Gastrocnemius medialis (tissue), 4 donors: ENCODE measurements around the gene PABPC1L. TPM values are rescaled to one million over a fixed set of nuclear protein-coding genes. Genes with fewer than 3 reads are reported as not detected.

Experiments
- ATAC-seq, 2 donors: fragments of 150-250 bp; one replicate each; pipeline ENCODE4 v1.9.1; 2016
- DNase-seq, 2 donors: peaks; one replicate each; pipeline ENCODE4 v3.0.0-alpha.2; 2019
- H3K27ac ChIP-seq, 4 donors: fragments of 200-600 bp; sonication (generic); 1 replicate in 1 of 4; 2 replicates in 3 of 4; pipeline ENCODE4 v1.5.1; 2016 to 2018; ENCODE audit warnings: mild to moderate bottlenecking in 2 of 4, moderate library complexity in 1 of 4
- H3K27me3 ChIP-seq, 3 donors: fragments of 200-600 bp; sonication (generic) in 2 of 3; 1 replicate in 1 of 3; 2 replicates in 2 of 3; pipeline versions ENCODE4 v1.5.1 to v1.6.0; 2016 to 2019; ENCODE audit warnings: mild to moderate bottlenecking in 1 of 3, moderate library complexity in 1 of 3
- H3K36me3 ChIP-seq, 2 donors: fragments of 200-600 bp; sonication (generic) in 1 of 2; one replicate each; pipeline ENCODE4 v1.5.1; 2017 to 2018
- H3K4me1 ChIP-seq, 2 donors: fragments of 200-600 bp; sonication (generic) in 1 of 2; one replicate each; pipeline ENCODE4 v1.5.1; 2016 to 2017; ENCODE audit warnings: mild to moderate bottlenecking in 2 of 2
- H3K4me3 ChIP-seq, 4 donors: fragments of 200-600 bp; sonication (generic) in 3 of 4; 1 replicate in 1 of 4; 2 replicates in 3 of 4; pipeline ENCODE4 v1.5.1; 2016 to 2019; ENCODE audit warnings: mild to moderate bottlenecking in 2 of 4
- H3K9me3 ChIP-seq, 3 donors: fragments of 200-600 bp; sonication (generic) in 2 of 3; 1 replicate in 1 of 3; 2 replicates in 2 of 3; pipeline ENCODE4 v1.5.1; 2016 to 2019
- POLR2A ChIP-seq, 2 donors: fragments of 450-650 bp; IDR thresholded peaks; one replicate each; pipeline ENCODE4 v1.6.1; 2017; ENCODE audit warnings: antibody characterized with exemption in 2 of 2, mild to moderate bottlenecking in 2 of 2, moderate library complexity in 2 of 2
- in situ Hi-C, 4 donors: fragments of 200-750 bp; cut with MboI; loops; one replicate each; pipeline versions ENCODE4 v1.15.0 to v1.8.0; 2017; ENCODE audit warnings: low sequenced_read_pairs in 4 of 4
- intact Hi-C: fragments of 100-400 bp; cut with DNase I; formaldehyde crosslinking; loops from one replicate; pipeline ENCODE4 v1.15.1; 2023; ENCODE audit warnings: low total_unique reads
- total RNA-seq, 4 donors: library from RNA; depleted of rRNA; stranded (reverse); fragments of >200 nt; gene quantifications; one replicate each; pipeline versions ENCODE4 v1.1.0 to v1.2.3, GENCODE V29; 2016
- TF ChIP-seq, protein P1 (sequence below), 5 experiments: fragments of 450-650 bp in 3 of 5; fragments of 200-600 bp in 2 of 5; sonication (generic) in 2 of 5; IDR thresholded peaks in 4 of 5; conservative IDR thresholded peaks in 1 of 5; 1 replicate in 4 of 5; 2 replicates in 1 of 5; pipeline ENCODE4 v1.5.1; 2016 to 2019; ENCODE audit warnings: antibody characterized with exemption in 5 of 5, mild to moderate bottlenecking in 3 of 5, moderate library complexity in 3 of 5

Gene PABPC1L
- total RNA-seq, 4 donors from 2014 or later, result 0.22 to 3.8 (median 0.54) TPM

DNA sequence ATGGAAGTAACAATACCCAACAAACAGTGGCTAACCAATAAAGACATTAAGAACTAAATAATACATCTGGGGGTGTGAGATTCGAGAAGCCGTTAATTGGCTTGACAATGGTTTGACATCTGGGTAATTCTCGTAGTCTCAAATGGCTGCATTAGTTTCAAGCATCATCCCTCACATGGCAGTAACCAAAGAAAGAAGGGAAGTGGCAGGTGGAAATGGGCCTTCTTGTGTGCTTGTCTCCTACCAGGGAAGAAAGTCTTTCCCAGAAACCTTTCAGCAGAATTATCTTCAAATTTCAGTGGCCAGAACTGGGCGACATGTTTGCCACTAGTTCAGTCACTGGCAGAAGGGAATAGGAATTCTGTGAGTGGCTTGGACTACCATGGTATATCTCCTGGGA lies 66.8 kb downstream of the PABPC1L start:
- no peaks in the 10 kb centered on the region for H3K4me1 ChIP-seq
- H3K27ac ChIP-seq, result no peak overlapping the region
- H3K27me3 ChIP-seq, result no peaks in the 10 kb centered on the region
- TF ChIP-seq, protein P1, sequence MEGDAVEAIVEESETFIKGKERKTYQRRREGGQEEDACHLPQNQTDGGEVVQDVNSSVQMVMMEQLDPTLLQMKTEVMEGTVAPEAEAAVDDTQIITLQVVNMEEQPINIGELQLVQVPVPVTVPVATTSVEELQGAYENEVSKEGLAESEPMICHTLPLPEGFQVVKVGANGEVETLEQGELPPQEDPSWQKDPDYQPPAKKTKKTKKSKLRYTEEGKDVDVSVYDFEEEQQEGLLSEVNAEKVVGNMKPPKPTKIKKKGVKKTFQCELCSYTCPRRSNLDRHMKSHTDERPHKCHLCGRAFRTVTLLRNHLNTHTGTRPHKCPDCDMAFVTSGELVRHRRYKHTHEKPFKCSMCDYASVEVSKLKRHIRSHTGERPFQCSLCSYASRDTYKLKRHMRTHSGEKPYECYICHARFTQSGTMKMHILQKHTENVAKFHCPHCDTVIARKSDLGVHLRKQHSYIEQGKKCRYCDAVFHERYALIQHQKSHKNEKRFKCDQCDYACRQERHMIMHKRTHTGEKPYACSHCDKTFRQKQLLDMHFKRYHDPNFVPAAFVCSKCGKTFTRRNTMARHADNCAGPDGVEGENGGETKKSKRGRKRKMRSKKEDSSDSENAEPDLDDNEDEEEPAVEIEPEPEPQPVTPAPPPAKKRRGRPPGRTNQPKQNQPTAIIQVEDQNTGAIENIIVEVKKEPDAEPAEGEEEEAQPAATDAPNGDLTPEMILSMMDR (IDR thresholded peaks at IDR 0.05 in 4 of 5, conservative IDR thresholded peaks at IDR 0.05 in 1 of 5), result no peak
- TF ChIP-seq POLR2A (IDR thresholded peaks at IDR 0.05), result no peak
- intact Hi-C loops (no loop called here), in situ Hi-C loops (no loop called here)
- H3K36me3 ChIP-seq, result peaks cover 0 to 57% of the 10 kb centered on the region in 2 donors
- no peaks in the 10 kb centered on the region for H3K9me3 ChIP-seq
- no peak for ATAC-seq
- no peak overlapping the region for H3K4me3 ChIP-seq
- no peak for DNase-seq

DNA sequence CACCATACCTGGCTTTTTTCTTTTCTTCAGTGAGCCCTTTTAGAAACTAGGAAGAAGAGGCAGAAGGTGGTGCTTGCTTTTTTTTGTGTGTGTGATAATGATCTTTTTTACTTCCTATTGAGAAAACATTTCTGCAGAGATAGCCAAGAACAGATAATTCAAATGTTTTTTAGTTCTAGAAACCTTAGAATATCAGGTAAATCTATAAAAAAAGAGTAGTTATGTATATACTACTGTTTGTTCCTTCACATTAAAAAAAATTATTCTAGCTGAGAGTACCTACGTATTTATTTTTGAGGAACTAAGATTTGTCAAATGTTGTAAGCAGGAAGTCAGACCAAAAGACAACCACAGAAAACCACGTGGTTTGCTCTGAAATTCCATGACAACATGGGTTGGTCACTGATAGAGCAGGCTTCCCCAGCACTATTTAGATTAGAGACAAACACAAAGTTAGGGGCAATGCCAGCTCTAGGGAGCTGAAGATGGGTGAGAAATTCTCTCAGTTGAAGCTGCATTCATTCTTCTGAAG lies 69.3 kb downstream of the PABPC1L start:
- ATAC-seq (peak in 1 of 2 donors; percentile 46), DNase-seq (peak in 1 of 2 donors; percentile 24)
- no peak overlapping the region for H3K4me3 ChIP-seq
- in situ Hi-C loops, result no loop called here
- H3K27me3 ChIP-seq, result no peaks in the 10 kb centered on the region
- peaks cover 0 to 46% of the 10 kb centered on the region in 2 donors for H3K36me3 ChIP-seq
- peak overlapping the region in 1 of 4 donors; percentile 16 for H3K27ac ChIP-seq
- intact Hi-C loops, result no loop called here
- no peak for TF ChIP-seq POLR2A (IDR thresholded peaks at IDR 0.05)
- TF ChIP-seq, protein P1 (IDR thresholded peaks at IDR 0.05 in 4 of 5, conservative IDR thresholded peaks at IDR 0.05 in 1 of 5), result no peak
- H3K4me1 ChIP-seq, result no peaks in the 10 kb centered on the region
- H3K9me3 ChIP-seq, result no peaks in the 10 kb centered on the region

DNA sequence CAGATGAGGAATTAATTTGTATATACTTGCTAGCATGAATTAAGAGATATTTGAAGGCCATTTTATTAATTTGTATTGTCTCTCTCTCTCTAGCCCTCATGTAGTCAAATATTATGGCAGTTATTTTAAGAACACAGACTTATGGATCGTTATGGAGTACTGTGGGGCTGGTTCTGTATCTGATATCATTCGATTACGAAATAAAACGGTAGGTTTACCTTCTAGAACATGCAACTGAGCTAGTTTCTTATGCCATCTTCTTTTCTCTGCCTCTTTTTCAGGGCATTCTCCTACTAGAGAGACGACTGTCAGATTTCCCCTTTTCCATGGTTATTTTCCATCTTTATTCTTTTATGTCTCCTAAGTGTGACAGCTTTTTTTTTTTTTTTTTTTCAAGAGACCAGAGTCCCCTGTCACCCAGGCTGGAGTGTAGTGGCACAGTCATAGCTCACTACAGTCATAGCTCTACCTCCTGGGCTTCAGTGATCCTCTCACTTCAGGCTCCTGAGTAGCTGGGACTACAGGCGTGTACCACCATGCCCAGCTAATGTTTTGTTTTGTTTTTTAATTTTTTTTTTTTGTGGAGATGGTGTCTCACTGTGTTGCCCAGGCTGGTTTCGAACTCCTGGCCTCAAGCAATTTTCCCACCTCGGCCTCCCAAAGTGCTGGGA lies 72.0 kb downstream of the PABPC1L start:
- H3K9me3 ChIP-seq, result no peaks in the 10 kb centered on the region
- in situ Hi-C loops (no loop called here), intact Hi-C loops (no loop called here)
- ATAC-seq (no peak), DNase-seq (no peak)
- TF ChIP-seq POLR2A (IDR thresholded peaks at IDR 0.05), result no peak
- TF ChIP-seq, protein P1 (IDR thresholded peaks at IDR 0.05 in 4 of 5, conservative IDR thresholded peaks at IDR 0.05 in 1 of 5), result no peak
- no peak overlapping the region for H3K4me3 ChIP-seq
- H3K36me3 ChIP-seq, result peaks cover 0 to 43% of the 10 kb centered on the region in 2 donors
- H3K27me3 ChIP-seq, result no peaks in the 10 kb centered on the region
- H3K4me1 ChIP-seq, result no peaks in the 10 kb centered on the region
- H3K27ac ChIP-seq, result no peak overlapping the region

DNA sequence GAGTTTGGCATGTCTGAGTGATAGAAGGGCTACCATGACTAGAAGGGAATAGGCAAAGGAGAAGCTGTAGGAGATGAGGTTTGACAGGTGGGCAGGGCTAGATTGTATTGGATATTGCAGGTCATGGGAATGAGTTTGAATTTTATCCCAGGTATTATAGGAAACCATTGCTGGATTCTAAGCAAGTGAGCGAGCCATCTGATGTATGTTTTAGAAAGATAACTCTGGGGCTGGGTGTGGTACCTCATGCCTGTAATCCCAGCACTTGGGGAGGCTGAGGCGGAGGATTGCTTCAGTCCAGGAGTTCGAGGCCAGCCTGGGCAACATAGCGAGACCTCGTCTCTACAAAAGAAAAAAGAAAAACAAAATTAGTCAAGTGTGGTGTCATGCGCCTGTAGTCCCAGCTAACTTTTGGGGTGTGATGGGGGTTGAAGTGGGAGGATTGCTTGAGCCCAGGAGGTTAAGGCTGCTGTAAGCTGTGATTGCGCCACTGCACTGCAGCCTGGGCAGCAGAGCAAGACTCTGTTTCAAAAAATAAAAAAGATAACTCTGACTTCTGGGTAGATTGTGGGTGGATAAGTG lies 73.3 kb downstream of the PABPC1L start:
- H3K27ac ChIP-seq, result no peak overlapping the region
- in situ Hi-C loops, result no loop called here
- H3K4me3 ChIP-seq, result no peak overlapping the region
- no peaks in the 10 kb centered on the region for H3K27me3 ChIP-seq
- H3K9me3 ChIP-seq, result no peaks in the 10 kb centered on the region
- TF ChIP-seq POLR2A (IDR thresholded peaks at IDR 0.05), result no peak
- TF ChIP-seq, protein P1 (IDR thresholded peaks at IDR 0.05 in 4 of 5, conservative IDR thresholded peaks at IDR 0.05 in 1 of 5), result no peak
- DNase-seq (no peak), ATAC-seq (no peak)
- intact Hi-C loops, result no loop called here
- peaks cover 0 to 43% of the 10 kb centered on the region in 2 donors for H3K36me3 ChIP-seq
- no peaks in the 10 kb centered on the region for H3K4me1 ChIP-seq
